Islet precursor cell (in vitro differentiated cells): ENCODE data around the gene AGTPBP1.
"Not testable (repeated sequence)": the region's sequence is repeated elsewhere in the genome, so short reads cannot be mapped to it uniquely, and the experiment has no call there.

Source experiments
- DNase-seq: peaks from one replicate; pipeline ENCODE4 v3.0.0-alpha.2; 2018

The AGTPBP1 gene

GRCh38 chr9:85615792-85616191 is 126.0 kb downstream of the AGTPBP1 start:
- DNase-seq: no peak

DNA sequence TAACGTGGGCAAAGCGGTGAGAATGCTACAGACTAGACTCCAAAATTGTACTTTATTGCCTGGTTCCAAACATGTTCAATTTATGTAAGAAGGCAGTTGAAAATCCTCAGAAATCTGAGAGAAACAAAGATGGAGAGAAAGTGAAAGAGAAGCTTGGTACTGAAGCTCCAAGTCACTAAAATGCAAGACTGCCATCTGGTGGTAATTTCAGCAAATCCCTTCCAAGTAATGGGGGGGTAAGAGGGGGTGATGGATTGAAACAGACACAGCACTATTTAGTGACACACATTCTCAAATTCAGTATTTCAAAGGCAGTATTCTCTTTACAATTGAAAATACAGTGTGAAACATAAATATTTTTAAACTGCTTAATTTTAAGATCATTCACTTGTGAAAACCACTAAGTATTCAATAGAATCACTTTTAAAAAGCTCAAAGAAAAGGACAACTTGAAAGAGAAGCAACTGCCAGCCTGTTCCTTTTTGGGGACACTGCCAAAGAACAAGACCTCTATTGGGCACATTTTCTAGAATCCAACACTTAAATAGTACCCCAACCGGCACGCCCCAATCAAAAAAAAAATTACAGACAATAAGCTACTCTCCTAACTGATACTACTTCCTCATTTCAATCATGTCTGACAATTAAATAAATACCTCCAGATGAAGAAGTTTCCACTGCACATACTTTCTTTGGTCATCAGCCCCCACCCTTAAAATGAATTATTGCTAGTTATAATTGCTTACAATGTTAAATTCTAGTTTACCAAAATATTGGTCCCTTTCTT is 131.5 kb downstream of the AGTPBP1 start:
- peak; percentile 54 for DNase-seq

DNA sequence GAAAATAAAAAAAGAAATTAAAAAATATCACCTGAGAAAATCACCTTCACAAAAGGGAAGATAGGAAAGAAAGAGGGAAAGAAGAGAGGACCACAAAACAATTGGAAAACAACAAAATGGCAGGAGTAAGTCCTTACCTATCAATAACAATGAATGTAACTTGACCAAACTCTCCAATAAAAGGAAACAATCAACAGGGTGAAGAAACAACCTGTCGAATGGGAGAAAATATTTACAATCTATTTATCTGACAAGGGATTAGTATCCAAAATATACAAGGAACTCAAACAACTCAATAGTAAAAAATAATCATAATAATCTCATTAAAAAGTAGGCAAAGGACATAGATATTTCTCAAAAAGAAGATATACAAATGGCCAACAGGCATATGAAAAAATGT is 135.8 kb downstream of the AGTPBP1 start:
- DNase-seq: no peak

DNA sequence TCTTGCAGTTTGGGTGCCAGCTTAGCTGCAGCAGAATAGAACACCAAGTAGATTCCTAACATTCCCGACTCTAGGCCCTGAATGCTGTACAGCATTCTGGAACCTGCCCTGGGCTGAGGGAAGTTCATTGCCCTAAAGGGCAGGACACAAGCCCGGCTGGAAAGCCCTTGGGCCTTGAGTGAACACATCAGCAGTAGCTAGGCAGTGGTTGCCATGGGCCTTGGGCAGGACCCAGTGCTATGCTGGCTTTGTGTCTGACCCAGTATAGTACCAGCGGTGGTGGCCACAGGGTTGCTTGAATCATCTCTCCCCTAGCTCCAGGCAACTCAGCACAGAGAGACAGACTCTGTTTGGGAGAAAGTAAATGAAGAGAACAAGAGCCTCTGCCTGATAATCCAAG is 137.8 kb downstream of the AGTPBP1 start:
- DNase-seq: peak; percentile 63

GRCh38 chr9:85602742-85603141 is 139.0 kb downstream of the AGTPBP1 start:
- DNase-seq: peak; percentile 51

DNA sequence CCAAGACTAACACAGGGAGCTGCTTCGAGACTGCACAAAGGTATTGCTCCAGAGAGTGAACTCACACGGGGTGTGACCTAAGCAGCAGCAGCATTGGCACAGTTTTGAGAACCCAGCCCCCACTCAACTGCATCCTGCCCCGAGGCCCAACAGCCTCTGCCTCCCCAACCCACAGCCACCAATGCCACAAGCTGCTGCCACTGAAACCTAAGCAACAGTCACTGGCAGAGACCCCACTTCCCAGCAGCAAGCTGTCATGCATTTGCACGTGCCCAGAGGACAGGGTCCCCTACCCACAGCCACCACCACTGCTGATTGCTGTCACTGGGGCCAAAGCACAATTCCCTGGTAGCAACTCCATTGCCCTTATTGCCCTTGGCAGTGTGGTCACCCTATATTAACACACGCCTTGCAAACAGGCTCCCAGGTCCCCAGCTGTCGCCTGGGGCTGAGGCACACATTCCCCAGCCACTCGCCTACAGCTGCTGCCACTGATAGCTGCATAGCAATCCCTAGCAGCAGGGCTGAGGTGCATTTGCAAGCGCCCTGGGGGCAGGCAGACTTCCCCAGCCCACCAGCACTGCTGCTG is 141.0 kb downstream of the AGTPBP1 start:
- DNase-seq: peak; percentile 88

DNA sequence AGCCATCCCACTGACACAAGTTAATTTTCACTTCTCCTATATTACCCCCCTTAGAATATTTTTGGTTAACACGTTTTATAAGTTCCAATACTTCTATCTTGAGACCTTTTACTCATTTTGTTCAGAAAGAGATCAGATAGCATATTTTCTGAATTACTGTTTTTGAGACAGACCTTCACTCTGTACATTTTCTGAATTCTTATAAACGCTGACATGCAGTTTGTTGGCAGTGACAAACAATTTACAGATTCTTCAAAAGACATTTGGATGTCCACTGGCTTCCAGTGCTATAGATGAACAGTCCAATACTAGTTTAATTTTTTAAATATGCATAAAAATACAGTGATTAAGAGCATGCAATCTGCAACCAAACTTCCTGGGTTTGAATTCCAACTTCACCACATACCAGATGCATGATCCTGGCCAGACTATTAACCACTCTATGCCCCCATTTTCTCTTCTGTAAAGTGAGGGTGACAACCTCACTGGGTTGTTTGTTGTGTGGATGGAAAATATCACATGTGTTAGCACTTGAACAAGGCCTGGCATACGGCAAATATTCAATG is 142.1 kb downstream of the AGTPBP1 start:
- no peak for DNase-seq

- DNase-seq: no peak
Observed at GRCh38 chr9:85594316-85594715, 147.4 kb downstream of the AGTPBP1 start.

- no peak for DNase-seq
Observed at GRCh38 chr9:85586684-85587083, 155.1 kb downstream of the AGTPBP1 start.

DNA sequence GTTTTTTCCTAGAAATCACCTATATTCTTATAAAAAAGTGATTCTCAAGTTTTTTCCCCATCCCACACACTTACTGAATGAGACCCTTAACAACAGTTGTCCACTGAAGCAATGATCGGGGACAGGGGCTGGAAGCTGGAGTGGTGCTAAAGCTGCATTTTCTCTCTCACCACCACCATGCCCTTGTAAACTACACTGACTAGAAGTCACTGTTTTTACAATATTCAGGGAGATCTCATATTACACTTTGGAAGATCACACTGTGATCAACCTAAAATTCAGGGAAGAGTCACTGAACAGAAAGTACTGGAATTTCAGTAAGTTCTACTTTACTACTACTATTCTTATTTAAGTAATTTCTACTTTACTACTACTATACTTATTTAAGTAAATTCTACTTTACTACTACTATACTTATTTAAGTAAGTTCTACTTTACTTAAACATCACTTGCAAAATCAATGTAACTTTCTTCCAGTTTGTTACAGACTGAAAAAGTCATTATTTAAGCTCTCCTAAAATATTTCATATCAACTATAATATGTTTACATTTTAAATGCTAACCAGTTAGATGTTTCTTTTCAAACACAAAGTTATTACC is 164.3 kb downstream of the AGTPBP1 start:
- no peak for DNase-seq

GRCh38 chr9:85575868-85576267 is 165.9 kb downstream of the AGTPBP1 start:
- no peak for DNase-seq

DNA sequence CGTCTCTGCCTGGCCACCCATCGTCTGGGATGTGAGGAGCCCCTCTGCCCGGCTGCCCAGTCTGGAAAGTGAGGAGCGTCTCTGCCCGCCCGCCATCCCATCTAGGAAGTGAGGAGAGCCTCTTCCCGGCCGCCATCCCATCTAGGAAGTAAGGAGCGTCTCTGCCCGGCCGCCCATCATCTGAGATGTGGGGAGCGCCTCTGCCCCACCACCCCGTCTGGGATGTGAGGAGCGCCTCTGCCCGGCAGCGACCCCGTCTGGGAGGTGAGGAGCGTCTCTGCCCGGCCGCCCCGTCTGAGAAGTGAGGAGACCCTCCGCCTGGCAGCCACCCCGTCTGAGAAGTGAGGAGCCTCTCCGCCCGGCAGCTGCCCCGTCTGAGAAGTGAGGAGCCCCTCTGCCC is 168.2 kb downstream of the AGTPBP1 start:
- not testable (repeated sequence) for DNase-seq

- not testable (repeated sequence) for DNase-seq
Observed at GRCh38 chr9:85572917-85573316, 168.8 kb downstream of the AGTPBP1 start.

DNA sequence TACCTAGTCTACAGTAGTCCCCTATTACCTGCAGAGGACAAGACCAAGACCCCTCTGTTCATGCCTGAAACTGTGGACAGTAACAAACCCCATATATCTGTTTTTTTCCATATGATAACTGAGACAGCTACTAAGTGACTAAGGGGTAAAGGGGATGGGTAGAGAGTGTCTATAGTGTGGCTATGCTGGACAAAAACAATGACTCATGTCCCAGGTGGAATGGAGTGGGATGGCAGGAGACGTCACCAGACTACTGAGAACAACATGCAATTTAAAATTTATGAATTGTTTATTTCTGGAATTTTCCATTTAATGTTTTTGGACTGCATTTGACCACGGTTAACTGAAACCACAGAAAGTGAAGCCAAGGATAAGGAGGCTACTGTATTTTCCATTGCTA is 171.8 kb downstream of the AGTPBP1 start:
- no peak for DNase-seq

DNA sequence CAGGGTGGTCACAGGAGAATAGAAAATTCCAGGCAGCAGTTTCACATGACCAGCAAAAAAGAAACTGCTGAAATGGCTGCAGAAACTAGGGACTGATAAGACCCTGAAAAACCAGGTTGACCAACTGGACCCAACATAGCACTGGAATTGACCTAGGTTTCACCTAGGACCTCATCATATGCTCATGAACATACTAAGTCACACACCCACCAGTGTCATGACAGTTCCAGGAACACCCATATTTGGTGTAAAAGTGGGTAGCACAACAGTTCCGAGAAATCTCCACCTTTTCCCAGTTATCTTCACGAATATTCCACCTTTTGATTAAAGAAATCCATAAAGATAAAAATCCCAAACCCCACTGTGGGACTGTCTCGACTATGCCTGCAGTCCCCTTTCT is 182.2 kb downstream of the AGTPBP1 start:
- DNase-seq: no peak

DNA sequence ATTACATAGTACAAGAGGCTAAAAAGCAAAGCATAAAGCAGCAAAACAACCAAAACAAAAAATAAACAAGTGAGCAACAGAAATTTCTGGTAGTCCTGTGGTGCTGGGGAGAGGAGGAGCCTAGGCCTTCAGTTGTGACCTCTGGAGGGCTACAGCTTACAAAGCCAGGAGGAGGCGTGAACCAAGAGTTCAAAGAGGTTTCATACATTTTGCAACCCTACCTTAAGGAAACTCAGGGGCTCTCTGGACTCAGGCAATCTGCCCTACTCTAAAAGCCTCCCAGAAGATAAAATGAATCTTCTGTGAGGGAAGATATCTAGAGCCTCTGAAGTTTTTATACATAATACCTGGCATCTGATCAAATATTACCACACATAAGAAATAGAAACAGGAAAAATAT is 187.4 kb downstream of the AGTPBP1 start:
- DNase-seq: no peak

DNA sequence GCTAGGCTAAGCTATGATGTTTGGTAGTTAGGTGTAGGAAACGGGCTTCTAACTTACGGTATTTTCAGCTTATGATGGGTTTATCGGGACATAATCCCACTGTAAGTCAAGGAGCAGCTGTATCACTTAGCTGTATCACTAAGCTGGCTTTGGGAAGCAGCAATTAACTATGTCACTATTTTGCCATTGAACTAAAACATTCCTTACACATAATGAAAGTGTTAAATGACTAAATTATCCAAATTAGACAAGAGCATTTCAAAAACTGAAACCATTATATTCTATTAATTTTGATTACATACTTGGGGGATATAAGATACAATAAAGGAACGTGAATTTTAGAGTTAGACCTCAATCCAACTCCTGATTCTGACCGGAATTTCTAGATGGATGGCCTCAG is 188.3 kb downstream of the AGTPBP1 start:
- no peak for DNase-seq

DNA sequence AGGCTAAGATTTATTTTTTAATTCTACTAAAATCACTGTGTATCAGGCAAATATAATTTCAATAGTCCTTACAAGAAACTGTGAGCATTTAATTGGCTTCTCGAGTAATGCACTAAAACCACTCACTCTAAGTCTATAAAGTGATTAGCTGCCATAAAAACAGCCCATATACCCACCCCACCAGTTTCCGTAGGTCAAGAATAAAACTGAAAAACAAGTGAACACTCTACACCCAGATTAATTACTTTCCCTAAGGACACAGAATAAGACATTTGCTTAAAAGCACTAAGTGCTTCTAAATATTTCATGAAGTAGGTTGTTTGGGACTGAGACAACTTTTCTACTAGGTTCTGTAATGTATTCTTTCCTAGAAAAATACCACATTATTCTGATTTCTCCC is 194.2 kb downstream of the AGTPBP1 start:
- DNase-seq: no peak

- peak; percentile 79 for DNase-seq
Observed at GRCh38 chr9:85543196-85543595, 198.6 kb downstream of the AGTPBP1 start.

DNA sequence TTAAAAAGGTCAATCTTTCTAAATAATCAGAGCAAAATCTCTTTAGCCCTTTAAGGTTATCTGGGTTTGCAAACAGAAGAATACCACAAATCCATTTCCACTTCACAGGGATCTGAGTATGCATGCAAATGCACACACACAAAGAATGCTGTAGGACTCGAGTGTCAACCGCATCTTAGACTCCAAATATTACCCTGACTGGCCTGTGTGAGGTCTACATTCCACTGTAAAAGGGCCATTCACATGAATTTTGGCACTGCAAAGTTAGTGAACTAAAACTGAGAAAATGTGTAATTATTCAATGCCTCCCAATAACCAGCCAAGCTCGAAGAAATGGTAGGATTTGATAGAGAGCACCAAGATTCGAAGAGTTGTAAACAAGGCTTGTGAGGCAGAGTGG is 199.9 kb downstream of the AGTPBP1 start:
- DNase-seq: peak; percentile 66

DNA sequence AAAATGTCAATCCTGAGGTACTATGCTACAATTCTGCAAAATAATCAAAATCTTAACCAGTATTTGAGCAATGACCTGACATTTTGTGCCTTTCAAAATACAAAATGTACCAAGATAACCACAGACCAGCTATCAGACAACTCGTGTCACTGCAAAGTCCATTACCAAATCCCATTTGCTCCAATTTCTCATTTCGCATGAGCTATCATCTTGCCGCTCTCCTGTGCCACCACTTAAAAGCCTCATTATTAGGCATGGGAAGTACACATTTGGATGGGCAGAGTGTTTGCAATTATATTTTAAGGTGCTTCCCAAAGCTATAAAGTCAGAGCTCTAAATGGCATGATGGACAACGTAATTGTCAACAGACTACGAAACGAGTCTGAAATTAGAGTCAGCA is 205.2 kb downstream of the AGTPBP1 start:
- no peak for DNase-seq

DNA sequence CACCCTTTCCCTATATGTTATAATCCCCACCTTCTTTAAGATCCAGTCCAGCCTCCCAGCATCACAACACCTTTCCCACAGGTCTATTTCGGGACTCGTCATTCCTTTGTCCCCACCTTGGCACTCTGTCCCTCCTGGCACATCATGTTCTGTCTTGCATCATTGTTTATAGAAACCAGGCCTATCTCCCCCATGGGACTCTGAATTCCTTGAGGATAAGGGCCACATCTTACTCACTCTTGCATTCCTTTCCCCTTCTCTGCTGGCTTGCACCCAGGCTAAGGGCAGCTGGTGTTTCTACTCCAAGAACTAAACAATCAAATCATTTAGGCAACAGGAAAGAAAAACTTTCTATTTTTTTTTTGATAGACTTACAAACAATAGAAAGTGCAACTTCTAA is 205.7 kb downstream of the AGTPBP1 start:
- no peak for DNase-seq

DNA sequence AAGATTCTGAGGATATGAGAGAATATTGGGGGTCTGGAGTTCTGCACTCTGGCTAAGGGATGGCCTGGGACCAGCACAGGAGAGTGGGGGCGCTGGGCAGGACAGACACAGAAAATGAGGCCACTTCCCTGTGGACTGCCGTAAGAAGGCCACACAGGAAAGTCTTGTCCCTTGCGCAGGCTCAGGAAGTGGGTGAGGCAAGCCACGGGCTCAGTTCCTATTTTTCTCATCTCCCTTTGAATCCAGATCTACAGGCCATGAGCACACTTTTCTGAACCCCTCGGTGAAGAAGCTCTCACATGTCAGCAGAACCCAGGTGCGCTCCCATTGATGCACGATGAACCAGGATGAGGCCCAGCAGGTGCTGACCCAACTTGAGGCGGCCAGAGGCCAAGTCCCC is 207.4 kb downstream of the AGTPBP1 start:
- no peak for DNase-seq

- no peak for DNase-seq
Observed at GRCh38 chr9:85533538-85533937, 208.2 kb downstream of the AGTPBP1 start.
